Measurements from ENCODE around the gene SLC6A18.

- TF ChIP-seq CTCF (conservative IDR thresholded peaks at IDR 0.05) (no peak), ZFX (IDR thresholded peaks at IDR 0.05) (no peak)
These were observed 37.8 kb upstream of the SLC6A18 start for GRCh38 chr5:1187234-1187949.
